ENCODE measurements around the gene GAPVD1. TPM values are rescaled to one million over a fixed set of nuclear protein-coding genes. Genes with fewer than 3 reads are reported as not detected.

The GAPVD1 gene
- total RNA-seq, 1 donor from 2014 or later: 54.8 TPM

- Histone ChIP-seq H3K27ac (no peak overlapping the region), H3K4me1 (peaks cover under 1% of the 10 kb centered on the region), H3K36me3 (no peaks in the 10 kb centered on the region), H3K4me3 (no peak overlapping the region), H3K27me3 (no peaks in the 10 kb centered on the region), H3K9me3 (no peaks in the 10 kb centered on the region)
- no peak for TF ChIP-seq POLR2AphosphoS5 (IDR thresholded peaks at IDR 0.05; ENCODE audit: insufficient read depth in 1 of 2, low read depth in 1 of 2)
- no peak for TF ChIP-seq CTCF (IDR thresholded peaks at IDR 0.05)
- no peak for TF ChIP-seq POLR2A (IDR thresholded peaks at IDR 0.05)
- DNase-seq (ENCODE audit: extremely low spot score in 2 of 2): no peak
- intact Hi-C loops (cut with DNase I): loop anchor here (10.0 kb wide), 1 partner anchor 119 kb away; no protein-coding TSS in a partner anchor
Measured at GRCh38 chr9:125255781-125256391, 5.7 kb upstream of the GAPVD1 start.

- H3K4me3 ChIP-seq: no peak overlapping the region
- H3K36me3 ChIP-seq: no peaks in the 10 kb centered on the region
- intact Hi-C loops (cut with DNase I): loop anchor here (10.0 kb wide), 1 partner anchor 117 kb away; no protein-coding TSS in a partner anchor
- no peak for DNase-seq (ENCODE audit: extremely low spot score in 2 of 2)
- H3K27ac ChIP-seq: no peak overlapping the region
- H3K27me3 ChIP-seq: no peaks in the 10 kb centered on the region
- TF ChIP-seq POLR2A (IDR thresholded peaks at IDR 0.05) (no peak), POLR2AphosphoS5 (IDR thresholded peaks at IDR 0.05; ENCODE audit: insufficient read depth in 1 of 2, low read depth in 1 of 2) (no peak), CTCF (IDR thresholded peaks at IDR 0.05) (no peak)
- no peaks in the 10 kb centered on the region for H3K9me3 ChIP-seq
- peaks cover 13% of the 10 kb centered on the region for H3K4me1 ChIP-seq
Measured at GRCh38 chr9:125258160-125258785, 3.4 kb upstream of the GAPVD1 start.

GRCh38 chr9:125258832-125259534 is 2.6 kb upstream of the GAPVD1 start:
- Histone ChIP-seq H3K36me3 (no peaks in the 10 kb centered on the region), H3K27ac (no peak overlapping the region), H3K4me1 (peaks cover 20% of the 10 kb centered on the region), H3K9me3 (no peaks in the 10 kb centered on the region), H3K27me3 (no peaks in the 10 kb centered on the region), H3K4me3 (no peak overlapping the region)
- TF ChIP-seq CTCF (IDR thresholded peaks at IDR 0.05) (no peak), POLR2A (IDR thresholded peaks at IDR 0.05) (no peak), POLR2AphosphoS5 (IDR thresholded peaks at IDR 0.05; ENCODE audit: insufficient read depth in 1 of 2, low read depth in 1 of 2) (no peak)
- DNase-seq (ENCODE audit: extremely low spot score in 2 of 2): no peak
- intact Hi-C loops (cut with DNase I): loop anchor here (10.0 kb wide), 1 partner anchor 116 kb away; no protein-coding TSS in a partner anchor

- Histone ChIP-seq H3K9me3 (no peaks in the 10 kb centered on the region), H3K36me3 (peaks cover 0 to 3% of the 10 kb centered on the region in 2 donors), H3K27me3 (no peaks in the 10 kb centered on the region), H3K4me3 (no peak overlapping the region), H3K4me1 (peaks cover 33% of the 10 kb centered on the region), H3K27ac (no peak overlapping the region)
- TF ChIP-seq POLR2A (IDR thresholded peaks at IDR 0.05): no peak
- TF ChIP-seq CTCF (IDR thresholded peaks at IDR 0.05): no peak
- no peak for TF ChIP-seq POLR2AphosphoS5 (IDR thresholded peaks at IDR 0.05; ENCODE audit: insufficient read depth in 1 of 2, low read depth in 1 of 2)
- intact Hi-C loops (cut with DNase I): no loop called here
- DNase-seq (ENCODE audit: extremely low spot score in 2 of 2): no peak
Measured at GRCh38 chr9:125260561-125260960, 1.1 kb upstream of the GAPVD1 start.
